Heart left ventricle (tissue), 13 donors: ENCODE data around the gene SYF2.

Experiments
- POLR2A ChIP-seq, 2 donors: fragments of 450-650 bp; IDR thresholded peaks; one replicate each; pipeline ENCODE4 v1.6.1; 2017; ENCODE audit warnings: antibody characterized with exemption in 2 of 2, mild to moderate bottlenecking in 2 of 2, moderate library complexity in 2 of 2
- TF ChIP-seq, protein P1 (sequence below), 12 donors: fragments of 200-600 bp; sonication (generic) in 4 of 12; IDR thresholded peaks; one replicate each; pipeline versions ENCODE4 v1.5.0 to v1.8.0; 2018 to 2022; ENCODE audit warnings: antibody characterized with exemption in 12 of 12, mild to moderate bottlenecking in 5 of 12
- donor health status: ischemic (EF 13 %, LVEDD 7.1; RV severe dilation, severe dysfunction).
- donor health status: DM: no; HTN: yes; CAD: no.
- donor health status: DM: no; HTN: no; CAD: no.
- donor health status: ischemic (EF 25% LVEDD 6.9; RV normal size, moderate dysfunction).
- donor health status: ischemic (EF 25% LVEDD 5.7; RV mildly dilated, moderate dysfunction).
- donor health status: ischemic (EF 35%, LVEDD 5.7; RV mildly dilated, moderate dysfunction).
- donor health status: nonischemic (EF 11% LVEDD 7.7; RV severe dilation, severe dysfunction).
- donor health status: DM: yes; HTN: yes; CAD: no.
- donor health status: PGD.
- donor health status: ischemic (EF 29% LVEDD 5.4; RV normal size, mild dysfunction).
- donor health status: nonischemic (EF 23%, LVEDD 6.1; RV moderate dilation, normal function).

GRCh38 chr1:25223471-25223870 is 8.8 kb downstream of the SYF2 start:
- TF ChIP-seq, protein P1, sequence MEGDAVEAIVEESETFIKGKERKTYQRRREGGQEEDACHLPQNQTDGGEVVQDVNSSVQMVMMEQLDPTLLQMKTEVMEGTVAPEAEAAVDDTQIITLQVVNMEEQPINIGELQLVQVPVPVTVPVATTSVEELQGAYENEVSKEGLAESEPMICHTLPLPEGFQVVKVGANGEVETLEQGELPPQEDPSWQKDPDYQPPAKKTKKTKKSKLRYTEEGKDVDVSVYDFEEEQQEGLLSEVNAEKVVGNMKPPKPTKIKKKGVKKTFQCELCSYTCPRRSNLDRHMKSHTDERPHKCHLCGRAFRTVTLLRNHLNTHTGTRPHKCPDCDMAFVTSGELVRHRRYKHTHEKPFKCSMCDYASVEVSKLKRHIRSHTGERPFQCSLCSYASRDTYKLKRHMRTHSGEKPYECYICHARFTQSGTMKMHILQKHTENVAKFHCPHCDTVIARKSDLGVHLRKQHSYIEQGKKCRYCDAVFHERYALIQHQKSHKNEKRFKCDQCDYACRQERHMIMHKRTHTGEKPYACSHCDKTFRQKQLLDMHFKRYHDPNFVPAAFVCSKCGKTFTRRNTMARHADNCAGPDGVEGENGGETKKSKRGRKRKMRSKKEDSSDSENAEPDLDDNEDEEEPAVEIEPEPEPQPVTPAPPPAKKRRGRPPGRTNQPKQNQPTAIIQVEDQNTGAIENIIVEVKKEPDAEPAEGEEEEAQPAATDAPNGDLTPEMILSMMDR (IDR thresholded peaks at IDR 0.05), result no peak
- no peak for TF ChIP-seq POLR2A (IDR thresholded peaks at IDR 0.05)
